ENCODE measurements around the gene VPS41.

DNA sequence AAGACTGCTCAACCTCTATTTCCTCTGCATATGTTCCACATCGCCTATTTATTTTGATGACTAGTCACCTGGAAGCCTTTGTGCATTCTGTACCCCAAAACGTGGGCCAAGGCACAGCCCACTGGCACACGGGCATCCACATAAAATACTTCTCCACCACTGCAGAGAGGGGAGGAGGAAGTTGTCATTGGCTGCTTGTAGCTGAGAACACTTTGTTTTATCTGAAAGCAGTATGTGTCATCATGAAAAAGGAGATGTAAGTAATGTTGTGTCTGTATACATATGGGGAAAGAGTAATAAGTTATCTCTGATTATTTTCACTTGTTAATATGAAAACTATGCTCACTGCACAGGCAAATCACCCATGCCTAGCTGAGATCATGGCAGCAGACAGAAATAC, 229.6 kb downstream of the VPS41 start:
- TF ChIP-seq CTCF (IDR thresholded peaks at IDR 0.05) (no peak), EP300 (IDR thresholded peaks at IDR 0.05) (no peak), POLR2A (IDR thresholded peaks at IDR 0.05) (no peak)

Data from sigmoid colon (tissue), 4 donors.